NCI-H2196 treated with DMSO at 0.1 percent for 48 hours (cell line): ENCODE measurements around the gene KLHL40.

ENCODE experiments used
- DNase-seq: peaks from one replicate; lab custom pipeline; 2025; ENCODE audit not compliant: unreplicated experiment; lab: John Stamatoyannopoulos, UW

The KLHL40 gene

GRCh38 chr3:42670051-42670576, 15.2 kb upstream of the KLHL40 start:
- DNase-seq: no peak

- no peak for DNase-seq
Observed at GRCh38 chr3:42670670-42671069, 14.7 kb upstream of the KLHL40 start.

- no peak for DNase-seq
Observed at GRCh38 chr3:42672515-42672914, 12.8 kb upstream of the KLHL40 start.

- no peak for DNase-seq
Observed at GRCh38 chr3:42673082-42673481, 12.3 kb upstream of the KLHL40 start.

- DNase-seq: no peak
Observed at GRCh38 chr3:42674146-42674545, 11.2 kb upstream of the KLHL40 start.

DNA sequence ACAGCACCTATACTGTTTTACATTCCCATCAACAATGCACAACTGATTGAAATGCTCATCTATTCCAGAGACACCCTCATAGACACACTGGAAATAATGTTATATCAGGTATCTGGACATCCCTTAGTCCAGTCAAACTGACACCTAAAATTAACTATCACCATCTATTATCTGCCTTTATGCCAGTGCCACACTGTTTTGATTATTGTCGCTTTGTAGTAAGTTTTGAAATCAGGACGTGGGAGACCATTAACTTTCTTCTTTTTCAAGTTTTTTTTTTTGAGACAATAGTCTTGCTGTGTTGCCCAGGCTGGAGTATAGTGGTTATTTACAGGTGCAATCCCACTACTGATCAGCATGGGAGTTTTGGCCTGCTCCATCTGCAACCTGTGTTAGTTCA, 9.4 kb upstream of the KLHL40 start:
- DNase-seq: no peak

DNA sequence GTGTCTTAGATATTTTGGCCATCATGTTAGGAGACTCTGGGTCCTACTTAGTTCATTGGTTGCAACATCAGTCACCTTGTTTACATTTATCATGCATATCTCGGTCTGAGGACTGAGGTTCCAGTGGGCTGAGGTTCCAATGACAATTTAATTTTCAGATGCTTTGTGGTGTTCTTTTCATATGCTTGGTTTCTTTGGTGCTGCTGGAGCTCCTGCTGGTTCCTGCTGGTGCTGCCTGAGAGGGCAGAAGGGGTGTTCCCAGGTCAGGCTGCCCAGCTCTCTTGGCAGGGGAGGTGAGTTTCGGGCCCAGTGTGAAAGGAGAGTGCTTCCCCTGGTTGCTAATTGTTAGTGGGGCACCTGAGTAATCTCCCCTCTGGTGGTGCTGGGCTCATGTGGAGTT, 6.9 kb upstream of the KLHL40 start:
- DNase-seq: no peak

- DNase-seq: no peak
Observed at GRCh38 chr3:42680271-42680670, 5.1 kb upstream of the KLHL40 start.

- DNase-seq: no peak
Observed at GRCh38 chr3:42680806-42681205, 4.5 kb upstream of the KLHL40 start.

DNA sequence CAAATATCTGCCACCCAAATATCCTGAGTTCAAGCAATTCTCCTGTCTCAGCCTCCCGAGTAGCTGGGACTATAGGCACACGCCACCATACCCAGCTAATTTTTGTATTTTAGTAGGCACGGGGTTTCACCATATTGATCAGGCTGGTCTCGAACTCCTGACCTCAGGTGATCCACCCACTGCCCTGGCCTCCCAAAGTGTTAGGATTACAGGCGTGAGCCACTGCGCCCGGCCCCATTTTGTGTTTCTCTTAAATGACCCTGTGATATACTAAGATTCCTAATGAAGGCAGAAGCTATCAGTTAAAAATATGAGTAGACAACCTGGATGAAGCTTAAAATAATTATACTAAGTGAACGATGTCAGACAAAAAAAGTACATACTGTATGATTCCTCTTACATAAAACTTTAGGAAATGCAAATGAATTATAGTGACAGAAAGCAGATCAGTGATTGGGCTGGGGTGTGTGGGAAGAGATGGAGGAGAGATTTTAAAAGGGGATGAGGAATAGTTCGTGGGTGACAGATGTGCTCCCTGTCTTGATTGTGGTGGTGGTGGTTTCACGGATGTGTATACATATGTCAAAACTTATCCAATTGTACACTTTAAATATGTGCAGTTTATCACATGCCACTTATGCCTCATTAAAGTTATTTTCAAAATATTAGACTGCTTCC, 3.8 kb upstream of the KLHL40 start:
- DNase-seq: no peak

GRCh38 chr3:42682301-42683070, 2.9 kb upstream of the KLHL40 start:
- no peak for DNase-seq

GRCh38 chr3:42683875-42684598, 1.3 kb upstream of the KLHL40 start:
- DNase-seq: no peak

DNA sequence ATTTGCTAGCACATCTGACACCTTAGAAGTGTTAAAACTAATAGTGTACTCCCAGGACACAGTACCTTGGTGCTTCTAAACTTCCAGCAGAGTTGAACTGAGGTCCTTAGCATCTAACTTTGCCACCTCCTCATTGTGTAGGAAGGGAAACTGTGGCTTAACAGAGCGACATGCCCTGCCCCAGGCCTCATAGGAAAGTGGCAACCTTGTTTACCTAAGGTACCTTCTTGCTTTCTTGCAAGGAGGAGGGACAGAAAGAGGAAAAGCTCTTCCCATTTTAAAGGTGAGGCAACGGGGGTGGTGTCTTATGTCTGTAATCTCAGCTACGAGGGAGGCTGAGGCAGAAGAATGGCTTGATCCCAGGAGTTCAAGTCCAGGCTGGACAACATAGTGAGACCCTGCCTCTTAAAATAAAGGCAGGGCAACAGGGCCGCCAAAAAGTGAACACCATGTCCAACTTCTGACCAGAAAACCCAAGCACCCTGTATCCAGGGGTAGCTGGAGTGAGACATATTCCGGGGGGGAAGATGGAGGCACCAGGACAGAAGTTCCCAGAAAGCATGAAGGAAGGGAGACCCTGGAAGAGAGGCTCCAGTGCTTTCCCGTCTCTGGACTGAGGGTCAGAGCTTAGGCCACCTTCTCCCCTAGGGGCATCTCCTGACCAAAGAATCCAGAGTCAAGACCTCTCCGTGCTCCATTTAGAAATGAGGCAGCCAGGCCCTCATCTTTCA, 540 bp upstream of the KLHL40 start:
- no peak for DNase-seq

GRCh38 chr3:42685891-42686820, 819 bp downstream of the KLHL40 start:
- no peak for DNase-seq

GRCh38 chr3:42686832-42687650, 1.7 kb downstream of the KLHL40 start:
- no peak for DNase-seq

- no peak for DNase-seq
Observed at GRCh38 chr3:42688016-42688415, 2.7 kb downstream of the KLHL40 start.

DNA sequence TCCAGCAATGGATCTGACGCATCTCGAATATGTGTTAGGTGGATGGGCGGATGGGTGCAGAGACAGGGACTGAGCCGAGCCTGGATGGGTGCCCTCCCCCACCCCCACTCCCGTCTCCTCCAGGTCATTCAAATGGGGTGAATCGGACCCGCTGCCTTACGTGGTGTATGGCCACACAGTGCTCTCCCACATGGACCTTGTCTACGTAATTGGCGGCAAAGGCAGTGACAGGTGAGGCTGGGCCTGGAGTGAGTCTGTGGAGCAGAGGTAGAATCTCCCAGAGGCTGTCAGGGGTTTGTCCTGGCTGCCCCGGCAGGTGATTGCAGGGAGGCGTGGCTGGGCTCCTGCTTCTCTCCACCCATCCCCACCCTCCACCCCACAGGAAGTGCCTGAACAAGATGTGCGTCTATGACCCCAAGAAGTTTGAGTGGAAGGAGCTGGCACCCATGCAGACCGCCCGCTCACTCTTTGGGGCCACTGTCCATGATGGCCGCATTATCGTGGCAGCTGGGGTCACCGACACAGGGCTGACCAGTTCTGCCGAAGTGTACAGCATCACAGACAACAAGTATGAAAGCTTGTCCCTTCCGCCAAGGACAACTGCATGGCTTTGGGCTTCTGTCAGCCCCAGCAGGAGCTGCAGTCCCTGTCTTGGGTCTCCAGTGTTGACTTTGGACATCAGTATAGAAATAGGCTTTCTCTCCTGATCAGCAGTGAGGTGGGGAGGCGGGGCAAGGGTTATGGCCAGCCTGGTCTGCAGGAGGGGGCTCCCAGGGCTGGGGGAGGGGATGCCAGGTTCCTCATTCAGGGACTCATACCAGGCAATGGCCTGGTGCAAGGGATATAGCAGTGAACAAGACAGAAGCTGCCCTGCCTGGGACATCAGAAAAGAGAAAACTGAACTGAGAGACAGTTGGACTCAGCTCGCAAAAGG, 3.4 kb downstream of the KLHL40 start:
- no peak for DNase-seq

- DNase-seq: no peak
Observed at GRCh38 chr3:42689421-42690014, 4.2 kb downstream of the KLHL40 start.
